IMR-90 (cell line): ENCODE data around the gene DALRD3.

ENCODE experiments used
- CEBPB ChIP-seq: IDR thresholded peaks from 2 replicates; pipeline ENCODE4 v1.6.1; 2012; ENCODE audit warnings: low read depth, low read length, improper control_type of control experiment
- MXI1 ChIP-seq: IDR thresholded peaks from 2 replicates; pipeline ENCODE4 v1.6.1; 2012; ENCODE audit warnings: low read depth, mild to moderate bottlenecking, low read length, moderate library complexity, borderline replicate concordance
- POLR2A ChIP-seq: IDR thresholded peaks from 2 replicates; pipeline ENCODE4 v1.6.1; 2012; ENCODE audit warnings: mild to moderate bottlenecking, low read depth, low read length
- RAD21 ChIP-seq: IDR thresholded peaks from 2 replicates; pipeline ENCODE4 v1.6.1; 2012; ENCODE audit warnings: low read length, improper control_type of control experiment
- RFX5 ChIP-seq: IDR thresholded peaks from 2 replicates; pipeline ENCODE4 v1.8.0; 2012; ENCODE audit warnings: low read depth, mild to moderate bottlenecking, low read length, moderate library complexity
- SMC3 ChIP-seq: fragments of 150-350 bp; IDR thresholded peaks from 2 replicates; pipeline ENCODE4 v1.6.1; 2016; ENCODE audit warnings: low read depth, mild to moderate bottlenecking, antibody characterized with exemption, low read length, moderate library complexity
- TF ChIP-seq, protein P1 (sequence below): conservative IDR thresholded peaks from 2 replicates; pipeline ENCODE4 v1.5.1; 2012; ENCODE audit warnings: mild to moderate bottlenecking, low read depth, low read length, improper control_type of control experiment

DNA sequence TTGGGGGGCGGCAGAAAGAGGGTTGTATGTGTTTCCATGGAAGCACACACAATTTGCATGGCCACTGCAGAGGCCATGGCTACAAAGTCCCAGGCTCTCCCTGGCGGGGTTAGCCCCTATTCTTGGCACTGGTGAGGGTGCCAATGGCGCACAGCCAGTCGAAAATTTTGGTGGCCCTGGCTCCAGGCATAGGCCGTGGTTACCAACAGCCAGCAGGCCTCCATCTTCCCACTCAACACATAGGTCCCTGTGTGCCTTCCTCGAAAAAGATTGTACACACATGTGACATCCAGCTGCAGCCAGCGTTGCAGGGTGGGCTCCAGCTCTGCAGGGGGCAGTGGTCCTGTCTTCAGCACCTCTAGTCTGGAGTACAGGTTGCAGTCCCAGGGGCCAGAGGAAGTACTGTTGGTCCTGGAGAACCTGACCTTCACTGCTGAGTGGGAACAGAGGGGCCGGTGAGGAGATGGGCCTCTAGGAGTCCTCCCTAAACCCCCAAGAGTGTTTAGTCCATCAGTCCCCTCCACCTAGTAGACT, 21.2 kb downstream of the DALRD3 start:
- TF ChIP-seq, protein P1, sequence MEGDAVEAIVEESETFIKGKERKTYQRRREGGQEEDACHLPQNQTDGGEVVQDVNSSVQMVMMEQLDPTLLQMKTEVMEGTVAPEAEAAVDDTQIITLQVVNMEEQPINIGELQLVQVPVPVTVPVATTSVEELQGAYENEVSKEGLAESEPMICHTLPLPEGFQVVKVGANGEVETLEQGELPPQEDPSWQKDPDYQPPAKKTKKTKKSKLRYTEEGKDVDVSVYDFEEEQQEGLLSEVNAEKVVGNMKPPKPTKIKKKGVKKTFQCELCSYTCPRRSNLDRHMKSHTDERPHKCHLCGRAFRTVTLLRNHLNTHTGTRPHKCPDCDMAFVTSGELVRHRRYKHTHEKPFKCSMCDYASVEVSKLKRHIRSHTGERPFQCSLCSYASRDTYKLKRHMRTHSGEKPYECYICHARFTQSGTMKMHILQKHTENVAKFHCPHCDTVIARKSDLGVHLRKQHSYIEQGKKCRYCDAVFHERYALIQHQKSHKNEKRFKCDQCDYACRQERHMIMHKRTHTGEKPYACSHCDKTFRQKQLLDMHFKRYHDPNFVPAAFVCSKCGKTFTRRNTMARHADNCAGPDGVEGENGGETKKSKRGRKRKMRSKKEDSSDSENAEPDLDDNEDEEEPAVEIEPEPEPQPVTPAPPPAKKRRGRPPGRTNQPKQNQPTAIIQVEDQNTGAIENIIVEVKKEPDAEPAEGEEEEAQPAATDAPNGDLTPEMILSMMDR, result no peak
- TF ChIP-seq CEBPB (no peak), POLR2A (no peak), MXI1 (no peak), SMC3 (no peak), RAD21 (no peak), RFX5 (no peak)
